DMS153 (cell line): Measurements from ENCODE around the gene SLC44A5.
"Not testable (repeated sequence)": the region's sequence is repeated elsewhere in the genome, so short reads cannot be mapped to it uniquely, and the experiment has no call there.

ENCODE experiments used
- DNase-seq: peaks from one replicate; lab custom pipeline; 2025; lab: John Stamatoyannopoulos, UW

SLC44A5 gene

DNA sequence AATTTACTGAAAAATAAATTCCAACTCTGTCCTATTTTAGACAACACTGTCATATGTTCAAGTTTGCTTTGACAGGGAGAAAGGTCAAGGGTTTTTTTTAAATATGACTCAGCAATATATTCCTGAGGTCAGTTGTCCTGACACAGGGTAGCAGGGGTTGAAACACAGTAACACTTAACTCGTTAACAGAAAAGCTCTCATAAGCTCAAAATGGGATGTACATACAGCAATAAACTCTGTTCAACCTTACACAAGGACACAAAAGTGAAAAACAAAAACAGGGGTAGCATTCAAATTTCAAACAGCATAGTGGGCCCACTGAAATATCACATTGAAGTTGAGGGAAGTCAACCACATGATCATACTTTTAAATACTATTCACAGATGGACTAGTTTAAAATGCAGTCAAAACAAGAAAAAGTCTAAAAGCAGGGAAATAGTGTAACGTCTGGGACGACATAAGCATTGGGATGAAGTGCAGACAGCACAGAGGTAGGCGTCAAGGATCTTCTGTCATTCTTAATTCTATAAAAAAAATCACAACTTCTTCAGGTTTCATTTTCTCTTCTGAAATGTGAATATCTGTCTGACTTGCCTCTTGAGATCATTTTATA is 89.9 kb downstream of the SLC44A5 start:
- DNase-seq = no peak

DNA sequence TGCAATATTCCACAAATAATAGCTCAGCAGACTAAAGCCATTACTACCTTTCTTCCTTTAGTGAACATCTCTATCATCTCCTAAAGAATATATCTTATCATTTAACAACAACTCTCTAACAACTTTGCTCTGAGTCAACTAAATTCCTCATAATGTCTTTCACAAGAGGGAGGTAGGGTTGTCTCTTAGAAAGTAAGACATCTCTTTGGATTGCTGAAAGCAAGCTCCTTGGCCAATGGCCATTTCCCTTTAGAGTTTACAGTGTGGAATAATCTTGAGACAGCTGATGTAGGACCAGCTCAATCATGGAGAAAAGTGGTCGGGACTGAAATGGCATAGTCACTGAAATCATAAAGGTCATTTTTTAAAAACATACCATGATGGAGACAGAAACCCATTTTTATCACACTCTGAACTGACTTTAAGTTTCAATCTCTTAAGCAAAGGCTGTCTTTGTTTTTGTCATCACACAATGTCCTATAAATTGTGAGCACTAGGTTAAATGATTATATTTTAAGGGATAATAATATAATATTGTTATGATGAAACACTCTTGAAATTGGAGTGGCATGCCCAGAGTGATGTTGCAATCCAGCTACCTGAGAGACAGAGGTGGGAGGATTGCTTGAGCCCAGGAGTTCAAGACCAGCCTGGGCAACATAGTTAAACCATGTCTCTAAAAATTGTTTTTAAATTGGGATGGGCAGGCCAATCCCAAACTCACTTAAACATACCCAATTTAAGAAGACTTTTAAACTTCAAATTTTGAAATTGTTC is 91.1 kb downstream of the SLC44A5 start:
- DNase-seq = no peak

GRCh38 chr1:75518686-75519085 is 92.2 kb downstream of the SLC44A5 start:
- no peak for DNase-seq

- DNase-seq = no peak
Measured at GRCh38 chr1:75514270-75514669, 96.6 kb downstream of the SLC44A5 start.

- DNase-seq = no peak
Measured at GRCh38 chr1:75506976-75507375, 103.9 kb downstream of the SLC44A5 start.

DNA sequence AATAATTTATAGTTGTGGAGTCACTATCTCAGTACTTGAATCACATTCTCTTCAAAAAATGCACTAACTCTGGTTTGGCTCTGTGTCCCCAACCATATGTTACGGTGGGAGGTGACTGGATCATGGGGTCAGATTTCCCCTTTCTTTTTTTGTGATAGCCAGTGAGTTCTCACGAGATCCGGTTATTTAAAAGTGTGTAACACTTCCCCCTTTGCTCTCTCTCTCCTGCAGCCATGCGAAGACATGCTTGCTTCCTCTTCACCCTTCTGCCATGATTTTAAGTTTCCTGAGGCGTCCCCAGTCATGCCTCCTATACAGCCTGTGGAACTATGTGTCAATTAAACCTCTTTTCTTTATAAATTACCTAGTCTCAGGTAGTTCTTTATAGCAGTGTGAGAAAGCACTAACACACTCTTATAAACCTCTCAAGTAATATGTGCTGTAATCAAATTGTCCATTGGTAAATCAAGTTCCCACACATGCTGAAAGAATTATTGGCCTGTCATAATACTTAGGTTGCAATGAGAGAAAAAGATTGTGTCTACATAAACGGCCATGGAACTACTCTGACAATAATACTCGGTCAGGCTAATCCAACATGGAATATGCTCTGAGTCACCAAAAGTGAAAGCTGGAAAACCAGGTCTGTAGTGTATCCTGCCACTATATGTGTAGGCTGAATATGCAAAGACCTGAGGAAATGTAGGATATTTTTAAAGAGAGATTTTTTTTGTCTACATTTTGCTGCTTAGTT is 107.5 kb downstream of the SLC44A5 start:
- DNase-seq = no peak

DNA sequence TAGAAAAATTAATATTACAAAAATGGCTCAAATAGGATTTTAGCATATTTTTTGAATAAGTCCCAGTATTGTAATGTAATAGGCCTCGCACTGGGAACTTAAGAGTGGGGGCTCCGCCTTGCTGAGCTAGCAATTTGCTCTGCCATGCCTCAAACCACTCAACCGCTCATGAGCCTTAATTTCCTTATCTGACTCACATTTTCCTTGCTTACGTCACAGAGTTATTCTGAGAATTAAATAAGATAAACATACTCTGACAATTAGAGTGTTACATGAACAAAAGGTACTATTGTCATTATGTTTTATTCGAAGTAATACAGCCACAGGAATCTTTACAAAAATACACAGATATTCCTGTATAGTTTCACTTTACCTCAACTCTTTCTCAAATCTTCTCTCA is 108.1 kb downstream of the SLC44A5 start:
- no peak for DNase-seq

DNA sequence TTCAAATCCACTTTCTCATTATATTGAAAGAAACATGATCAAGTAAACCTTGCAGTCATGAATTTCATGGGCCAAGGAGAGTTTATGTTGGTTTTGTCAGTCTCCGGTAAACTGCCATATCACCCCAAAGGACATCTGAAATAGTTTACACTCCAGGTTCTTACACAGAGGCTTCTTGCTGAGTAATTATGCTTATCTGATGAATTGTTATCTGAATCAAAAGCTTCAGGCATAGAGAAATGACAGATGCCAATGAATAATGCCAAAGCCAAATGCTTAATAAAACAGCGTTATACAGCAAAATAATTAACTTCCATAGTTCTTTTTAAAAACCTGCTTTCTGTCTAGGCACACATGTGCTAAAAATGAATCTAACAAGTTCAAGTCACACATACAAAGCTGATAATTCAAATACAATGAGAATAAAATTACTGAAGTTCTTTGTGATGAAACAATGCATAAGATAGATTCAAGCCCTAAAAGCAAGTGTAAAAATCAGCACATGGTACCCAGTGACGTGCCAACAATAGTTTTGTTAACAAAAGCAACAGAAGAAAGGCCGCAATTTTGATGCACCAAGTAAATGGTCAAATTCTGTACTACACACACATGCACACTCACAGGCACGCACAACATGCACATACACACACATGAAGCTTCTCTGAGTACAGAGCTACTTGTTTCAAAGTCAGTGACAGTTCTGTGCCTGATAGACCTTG is 109.2 kb downstream of the SLC44A5 start:
- DNase-seq = no peak

GRCh38 chr1:75492011-75492410 is 118.9 kb downstream of the SLC44A5 start:
- no peak for DNase-seq

DNA sequence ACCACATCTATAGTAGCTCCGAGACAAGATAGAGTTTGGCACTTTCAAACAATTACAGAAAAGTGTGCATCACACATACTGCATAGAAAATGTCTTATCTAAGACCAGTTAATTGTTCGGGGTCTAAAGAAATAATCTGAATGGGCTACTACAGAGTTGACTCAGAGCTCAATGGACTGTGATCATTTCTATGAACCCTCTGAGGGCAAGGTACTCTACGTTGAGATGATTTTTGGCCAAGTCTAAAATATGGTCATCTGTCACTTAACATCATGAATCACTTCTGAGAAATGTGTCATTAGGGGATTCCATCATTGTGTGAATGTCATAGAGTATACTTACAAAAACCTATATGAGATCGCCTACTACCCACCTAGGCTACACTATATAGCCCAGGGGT is 123.5 kb downstream of the SLC44A5 start:
- DNase-seq = no peak

DNA sequence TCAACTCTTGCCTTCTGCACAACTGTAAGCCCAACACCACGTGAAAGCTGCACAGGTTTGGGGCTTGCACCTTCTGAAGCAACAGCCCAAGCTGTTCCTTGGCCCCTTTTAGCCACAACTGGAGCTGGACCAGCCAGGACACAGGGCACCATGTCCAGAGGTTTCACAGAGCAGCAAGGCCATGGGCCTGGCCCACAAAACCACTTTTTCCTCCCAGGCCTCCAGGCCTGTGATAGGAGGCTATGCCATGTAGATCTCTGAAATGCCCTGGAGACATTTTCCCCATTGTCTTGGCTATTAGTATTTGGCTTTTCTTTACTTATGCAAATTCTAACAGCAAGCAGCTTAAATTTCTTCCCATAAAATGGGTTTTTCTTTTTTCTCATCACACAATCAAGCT is 126.1 kb downstream of the SLC44A5 start:
- no peak for DNase-seq

DNA sequence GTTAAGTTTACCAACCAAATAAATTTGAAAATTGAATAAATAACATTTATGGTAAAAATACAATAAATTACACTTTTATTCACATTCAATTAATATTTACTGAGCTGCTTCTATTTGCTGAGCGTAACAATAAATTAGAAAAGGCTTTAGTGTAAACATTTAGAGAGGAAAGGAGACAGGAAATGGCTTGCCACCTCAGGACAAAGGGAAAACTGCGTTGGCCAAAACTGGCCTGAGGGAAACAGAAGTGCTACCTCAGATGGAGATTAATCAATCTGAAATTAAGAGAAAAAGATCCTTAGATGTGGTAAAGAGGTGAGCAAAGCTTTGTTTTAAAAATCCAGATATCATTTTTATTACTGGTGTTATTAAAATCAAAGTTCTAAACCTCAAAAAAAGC is 128.0 kb downstream of the SLC44A5 start:
- peak; percentile 64 for DNase-seq

GRCh38 chr1:75476486-75476885 is 134.4 kb downstream of the SLC44A5 start:
- DNase-seq = not testable (repeated sequence)

DNA sequence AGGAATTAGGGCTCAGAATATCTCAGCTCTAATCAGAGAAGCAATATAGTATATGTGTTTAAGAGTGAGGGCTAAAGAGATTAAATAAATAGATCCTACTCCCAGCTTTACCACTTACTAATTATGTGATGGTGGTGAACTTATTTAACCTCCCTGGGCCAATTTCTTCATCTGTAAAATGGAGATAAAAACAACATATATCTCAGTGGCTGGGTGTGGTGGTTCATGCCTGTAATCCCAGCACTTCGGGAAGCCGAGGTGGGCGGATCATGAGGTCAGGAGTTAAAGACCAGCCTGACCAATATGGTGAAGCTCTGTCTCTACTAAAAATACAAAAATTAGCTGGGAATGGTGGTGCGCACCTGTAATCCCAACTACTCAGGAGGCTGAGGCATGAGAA is 135.2 kb downstream of the SLC44A5 start:
- DNase-seq = no peak

- DNase-seq = no peak
Measured at GRCh38 chr1:75472971-75473603, 137.8 kb downstream of the SLC44A5 start.

DNA sequence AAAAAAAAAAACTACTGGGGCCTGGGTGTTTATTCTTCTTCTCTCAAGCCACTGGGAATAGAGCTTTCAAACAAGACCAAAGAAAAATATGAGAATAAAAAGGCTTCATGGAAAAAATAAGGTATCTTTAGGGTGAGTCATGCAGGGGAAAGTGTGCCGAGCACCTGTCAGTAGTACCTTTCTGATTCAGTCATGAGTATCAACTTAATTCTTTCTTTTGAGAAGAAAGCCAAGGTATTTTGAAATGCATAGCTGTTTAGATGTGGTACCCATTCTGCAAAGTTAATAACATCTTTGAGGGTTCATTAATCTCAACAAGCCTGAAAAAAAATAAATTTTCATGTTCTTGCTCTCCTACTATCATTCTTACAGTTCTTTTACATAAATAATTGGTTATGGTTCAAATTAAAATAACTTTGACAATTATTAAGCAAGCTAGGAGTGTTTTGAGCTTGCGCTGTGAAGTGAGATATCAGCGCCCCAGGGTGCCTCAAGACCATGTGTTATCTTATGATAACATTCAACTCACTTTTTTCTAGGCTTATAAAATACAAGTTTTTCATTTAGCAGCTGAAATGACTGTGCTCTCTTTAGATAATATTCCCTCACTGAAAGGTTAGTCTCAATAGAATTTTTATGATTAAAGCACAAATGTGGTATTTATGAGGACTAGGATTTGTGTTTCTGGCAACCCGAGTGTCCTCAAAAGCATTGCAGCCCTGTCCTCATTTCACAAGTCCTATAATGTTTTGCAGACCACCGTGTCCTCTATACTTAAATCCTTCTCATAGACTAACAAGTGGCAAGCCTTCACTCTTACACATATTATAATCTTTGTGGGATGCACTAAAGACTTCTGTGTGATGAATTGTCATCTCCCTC is 138.6 kb downstream of the SLC44A5 start:
- no peak for DNase-seq

GRCh38 chr1:75471252-75471651 is 139.7 kb downstream of the SLC44A5 start:
- no peak for DNase-seq

DNA sequence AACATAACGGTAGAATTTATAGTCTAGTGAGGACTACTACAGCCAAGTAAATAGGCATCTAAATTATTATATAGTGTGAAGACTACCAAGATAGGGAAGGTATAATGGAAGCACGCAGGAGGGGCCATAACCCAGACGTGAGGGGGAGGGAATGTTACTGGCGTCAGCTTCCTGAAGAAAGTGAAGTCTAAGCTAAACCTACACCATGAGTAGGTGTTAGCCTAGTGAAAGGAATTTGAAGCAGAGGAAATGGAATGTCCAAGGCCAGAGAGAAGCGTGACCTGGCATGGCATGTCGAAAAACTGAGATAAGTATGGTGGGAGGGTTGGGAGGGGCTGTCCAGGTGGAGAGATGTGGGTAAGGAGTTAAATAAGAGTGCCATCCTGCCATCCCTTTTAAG is 140.5 kb downstream of the SLC44A5 start:
- no peak for DNase-seq

GRCh38 chr1:75469586-75470173 is 141.2 kb downstream of the SLC44A5 start:
- no peak for DNase-seq

DNA sequence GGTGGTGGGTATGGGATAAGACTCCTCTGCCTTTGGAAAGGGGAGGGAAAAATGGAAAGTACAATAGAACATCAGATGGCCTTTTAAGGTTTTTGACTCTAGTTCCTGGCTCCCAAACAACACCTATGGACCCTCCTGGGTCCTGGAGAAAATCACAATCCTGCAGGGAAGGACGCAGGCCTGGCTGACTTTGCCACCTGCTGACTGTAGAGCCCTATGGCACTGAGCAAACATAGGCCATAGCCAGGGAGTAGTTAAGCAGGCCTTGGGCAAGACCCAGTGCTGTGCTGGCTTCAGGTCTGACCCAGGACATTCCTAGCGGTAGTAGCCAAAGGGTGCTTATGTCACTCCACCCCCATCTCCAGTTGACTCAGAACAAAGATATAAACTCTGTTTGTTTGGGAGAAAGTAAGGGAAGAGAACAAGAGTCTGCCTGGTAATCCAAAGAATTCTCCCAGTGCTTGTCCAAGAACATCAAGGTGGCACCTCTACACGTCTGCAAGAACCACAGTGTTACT is 149.0 kb downstream of the SLC44A5 start:
- DNase-seq = no peak
